ENCODE results near the gene TRPC3.

Gene TRPC3

DNA sequence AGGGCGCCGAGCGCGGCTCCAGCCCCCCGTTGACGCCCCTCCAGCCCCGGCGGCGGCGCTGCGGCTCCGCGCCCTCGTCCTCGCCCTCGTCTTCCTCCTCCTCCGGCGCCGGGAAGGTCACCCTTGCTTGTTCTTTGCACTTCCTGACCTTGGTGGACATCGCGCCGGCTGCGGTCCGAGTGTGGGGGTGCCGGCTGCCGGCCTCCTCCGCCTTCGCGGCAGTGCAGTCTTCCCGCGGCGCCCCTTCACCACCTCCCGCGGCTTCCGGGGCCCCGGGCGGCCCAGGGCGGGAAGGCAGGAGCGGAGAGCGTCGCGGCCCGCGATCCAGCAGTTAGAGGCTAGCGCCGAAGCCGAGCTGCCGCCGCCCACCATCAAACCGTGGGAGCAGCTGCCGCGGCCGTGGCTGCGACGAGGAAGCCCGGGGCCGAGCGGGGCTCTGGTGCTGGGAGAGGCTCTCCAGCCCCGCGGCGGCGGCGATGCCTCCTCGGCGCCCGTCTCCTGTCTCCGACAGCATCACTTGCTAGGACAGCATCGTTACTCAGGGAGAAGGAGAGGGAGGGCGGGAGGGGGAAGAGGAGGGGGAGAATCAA, at the start of gene TRPC3:
TSS of gene TRPC3 (minus strand) at position 540 of the 590 bp plus-strand sequence. CDS start at position 160, 380 bp downstream.
- peak; percentile 35 for DNase-seq

DNA sequence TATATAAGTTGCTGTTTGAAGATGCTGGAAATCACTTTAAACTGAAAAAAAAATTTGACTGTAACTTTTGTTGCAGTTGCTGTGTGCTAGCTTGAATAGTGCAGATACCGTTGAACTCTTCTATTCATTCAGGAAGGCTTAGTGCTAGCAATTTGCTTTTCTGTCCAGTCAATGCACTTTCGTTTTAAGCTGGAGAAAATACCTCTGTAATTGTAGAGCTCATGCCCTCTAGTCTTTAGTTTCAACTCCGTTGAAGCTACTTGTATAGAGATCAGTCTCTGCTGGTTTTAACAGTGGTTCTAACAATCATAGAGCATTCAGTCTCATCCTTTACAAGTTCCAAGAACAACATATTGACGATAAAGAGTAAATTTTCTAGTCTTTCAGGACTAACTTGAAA, 49.0 kb upstream of the TRPC3 start:
- DNase-seq = no peak

DNA sequence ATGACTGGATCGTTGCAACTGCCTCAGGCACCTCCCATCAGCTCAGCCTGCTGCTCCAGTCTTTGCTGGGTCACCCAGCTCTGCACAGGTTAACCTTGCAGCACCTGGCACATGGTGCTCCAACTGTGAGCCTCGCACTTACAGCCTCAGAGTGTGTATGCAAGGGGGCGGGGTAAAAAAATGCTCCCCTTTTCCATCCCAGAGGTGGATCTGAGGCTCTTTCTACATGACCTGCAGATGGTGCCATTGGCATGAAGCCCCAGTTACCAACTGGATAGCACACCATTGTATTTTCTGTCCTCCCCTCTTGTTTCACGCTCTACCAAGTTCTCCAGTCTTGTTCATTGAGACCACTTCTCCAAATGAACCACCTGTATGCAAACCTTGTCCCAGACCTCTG, 46.2 kb upstream of the TRPC3 start:
- no peak for DNase-seq

DNA sequence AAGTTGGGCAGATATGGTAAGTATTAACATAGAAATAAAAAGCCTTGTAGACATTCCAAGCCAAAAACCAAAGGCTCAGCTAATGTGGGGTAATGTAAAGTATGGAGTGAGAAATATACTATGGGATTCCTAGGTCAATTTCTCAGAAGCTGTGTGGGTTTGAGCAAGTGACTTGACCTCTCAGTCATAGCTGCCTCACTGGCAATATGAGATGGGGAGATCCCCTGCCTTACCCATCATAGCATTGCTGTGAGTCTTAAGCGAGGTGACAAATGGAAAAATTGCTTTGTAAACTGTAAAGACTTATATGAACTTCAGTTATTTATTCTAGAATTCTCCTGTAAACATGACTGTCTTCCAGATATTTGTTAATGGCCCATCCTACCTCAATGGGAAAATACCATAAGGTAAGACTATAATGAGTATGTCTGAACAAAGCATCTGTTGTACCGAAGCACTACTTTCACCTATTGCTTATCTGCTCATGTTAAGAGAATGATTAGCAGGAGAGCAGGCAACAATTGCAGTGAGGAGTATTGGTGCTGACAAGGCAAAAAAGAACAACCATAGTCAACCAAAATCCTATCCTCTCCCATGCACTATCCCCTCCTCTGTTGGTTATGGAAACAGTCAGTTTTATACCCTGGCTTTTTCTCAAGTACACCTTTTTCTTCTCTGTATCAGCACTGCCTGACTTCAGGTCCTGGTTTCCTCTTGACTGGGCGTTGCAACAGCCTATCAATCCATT, 44.1 kb upstream of the TRPC3 start:
- no peak for DNase-seq

DNA sequence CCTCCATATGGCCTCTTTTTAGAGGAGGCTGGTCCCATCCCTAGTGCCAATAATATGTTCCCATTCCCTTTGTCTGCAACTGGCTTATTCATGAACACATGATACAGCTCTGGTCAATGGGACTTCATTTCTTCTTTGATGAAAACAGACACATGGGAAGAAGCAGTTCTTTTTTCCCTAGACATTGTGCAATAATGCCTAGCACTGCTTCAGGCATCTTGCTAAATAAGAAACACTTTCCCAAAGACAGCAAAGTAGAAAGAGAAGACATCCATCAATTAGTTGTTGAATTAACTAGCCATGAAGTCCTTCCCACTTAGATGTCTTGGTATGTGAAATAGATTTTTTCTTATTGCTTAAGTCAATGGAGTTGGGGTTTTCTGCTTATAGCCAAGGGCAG, 40.1 kb upstream of the TRPC3 start:
- no peak for DNase-seq

DNA sequence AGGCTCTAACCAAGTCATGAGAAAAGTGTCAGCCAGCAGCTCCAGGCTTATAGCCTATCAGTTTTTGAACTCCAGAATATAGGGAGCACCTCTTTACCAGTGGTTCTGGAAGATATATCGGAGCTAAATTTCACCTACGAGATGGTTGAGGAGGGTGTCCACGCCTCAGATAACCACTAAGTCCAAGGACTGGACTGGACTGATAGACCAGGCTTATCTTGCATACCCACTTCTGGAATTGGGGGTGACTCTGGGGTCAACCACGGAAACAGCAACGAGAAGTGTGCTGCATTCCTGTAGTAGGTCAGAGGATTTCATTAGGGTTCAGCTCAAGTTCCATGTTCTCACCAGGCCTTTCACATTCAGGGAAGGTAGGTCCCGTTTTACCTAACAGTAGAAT, 38.6 kb upstream of the TRPC3 start:
- no peak for DNase-seq

DNA sequence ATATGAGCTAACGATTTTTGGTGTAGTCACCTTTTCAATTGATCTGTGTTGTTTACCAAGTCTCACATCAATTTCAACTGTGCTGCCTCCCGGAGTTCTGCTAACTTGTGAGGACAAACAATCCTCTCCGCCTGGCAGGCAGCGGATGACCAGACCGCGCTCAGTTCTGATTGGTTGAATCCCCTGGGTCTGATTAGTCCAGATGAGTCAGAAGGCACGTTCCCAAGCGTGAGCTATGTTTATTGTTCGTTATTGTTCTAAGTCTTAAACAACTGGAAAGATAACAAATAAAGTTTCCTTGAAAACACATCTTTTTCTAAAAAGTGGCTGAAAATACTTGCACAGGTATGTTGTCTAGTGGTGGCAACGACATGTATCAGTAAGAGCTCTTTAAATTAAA, 37.9 kb upstream of the TRPC3 start:
- DNase-seq = no peak

DNA sequence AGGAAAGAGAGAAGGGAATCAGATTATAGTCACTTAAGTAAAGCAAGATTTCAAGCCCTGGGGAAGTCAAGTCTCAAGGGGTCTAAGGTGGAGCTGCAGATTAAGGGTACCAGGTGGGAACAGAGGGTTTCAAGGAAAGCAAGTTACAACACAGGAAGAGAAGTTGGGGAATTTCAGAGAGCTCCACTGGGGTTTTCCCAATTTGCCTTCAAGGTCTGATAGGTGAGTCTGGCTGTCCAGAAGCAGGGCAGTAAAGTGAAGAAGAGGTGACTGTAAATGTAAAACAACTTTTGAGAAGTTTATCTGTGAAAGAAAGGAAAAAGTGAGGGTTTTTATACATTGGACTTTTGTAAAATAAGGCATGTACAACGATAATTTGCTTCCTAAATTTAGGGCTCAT, 37.1 kb upstream of the TRPC3 start:
- DNase-seq = no peak

DNA sequence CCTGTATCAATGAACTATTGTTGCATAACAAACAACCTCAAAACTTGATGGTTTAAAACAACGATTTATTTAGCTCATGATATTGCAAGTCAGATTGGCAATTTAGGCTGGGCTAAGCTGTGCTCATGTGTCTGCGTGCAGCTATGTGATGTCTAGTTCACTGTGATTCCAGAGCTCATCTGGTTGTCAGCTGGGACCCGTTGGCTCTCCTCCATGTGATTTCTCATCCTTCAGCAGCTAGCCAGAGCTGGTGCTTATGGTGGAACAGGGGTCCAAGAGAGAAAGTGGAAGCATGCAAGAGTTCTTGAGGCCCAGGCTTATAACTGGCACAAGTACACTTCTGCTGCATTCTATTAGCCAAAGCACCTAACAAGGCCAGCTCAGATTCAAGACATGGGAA, 28.8 kb upstream of the TRPC3 start:
- DNase-seq = no peak

DNA sequence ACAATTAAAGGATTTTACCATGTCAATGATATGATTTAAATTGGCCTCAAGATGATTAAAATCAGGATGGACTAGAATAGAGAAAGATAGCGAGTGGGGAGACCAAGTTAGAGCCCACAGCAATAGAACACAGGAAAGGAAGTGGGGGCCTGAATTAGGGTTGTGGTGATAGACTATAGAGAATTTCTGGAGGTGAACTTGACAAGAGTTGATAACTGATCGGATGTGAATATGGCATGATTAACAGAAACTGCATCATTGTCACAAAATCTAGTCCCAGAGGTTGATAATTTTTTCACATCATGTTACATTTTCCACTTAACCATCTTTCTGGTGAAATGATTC, 26.3 kb upstream of the TRPC3 start:
- DNase-seq = no peak

DNA sequence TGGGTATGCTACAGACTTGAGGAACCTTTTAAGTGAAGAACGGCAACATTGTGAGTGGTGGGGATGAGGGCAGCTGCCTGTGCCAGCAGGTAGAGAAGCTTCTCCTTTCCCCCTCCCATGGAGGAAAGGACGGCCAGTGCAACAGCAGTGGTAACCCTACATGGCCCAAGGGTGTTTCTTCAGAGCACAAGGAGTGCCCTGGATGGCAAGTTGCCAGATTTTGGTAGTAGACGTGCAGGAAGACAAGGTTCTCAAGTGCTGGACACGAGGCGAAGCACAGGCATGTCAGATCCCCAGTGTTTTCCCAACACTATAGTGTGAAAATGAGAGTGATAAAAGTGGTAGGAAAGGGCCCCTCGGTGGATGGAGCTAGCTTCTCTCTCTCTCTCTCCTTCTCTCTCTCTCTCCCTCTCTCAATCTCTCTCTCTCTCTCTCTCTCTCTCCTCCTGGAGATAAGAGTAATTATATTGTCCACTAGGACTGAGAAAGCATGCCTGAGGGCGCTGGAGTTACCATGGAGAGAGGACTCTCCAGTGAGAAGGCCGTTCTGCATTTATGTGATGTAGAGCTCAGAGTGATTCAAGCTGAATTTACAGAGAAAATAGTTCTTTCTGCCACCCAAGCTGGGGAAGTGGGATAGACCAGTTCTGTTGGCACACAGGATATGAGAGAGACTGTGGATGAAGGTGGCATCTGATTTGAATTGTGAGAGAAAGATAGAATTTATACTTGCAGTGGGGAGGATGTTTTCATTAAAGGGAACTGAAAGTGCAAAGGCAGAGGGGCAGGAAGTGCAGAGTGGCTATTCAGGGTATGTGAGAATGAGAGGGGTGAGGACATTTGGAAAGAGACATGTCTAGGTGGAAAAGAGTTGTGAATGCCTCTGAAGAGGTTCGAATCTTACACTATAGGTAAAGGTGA, 25.7 kb upstream of the TRPC3 start:
- no peak for DNase-seq

DNA sequence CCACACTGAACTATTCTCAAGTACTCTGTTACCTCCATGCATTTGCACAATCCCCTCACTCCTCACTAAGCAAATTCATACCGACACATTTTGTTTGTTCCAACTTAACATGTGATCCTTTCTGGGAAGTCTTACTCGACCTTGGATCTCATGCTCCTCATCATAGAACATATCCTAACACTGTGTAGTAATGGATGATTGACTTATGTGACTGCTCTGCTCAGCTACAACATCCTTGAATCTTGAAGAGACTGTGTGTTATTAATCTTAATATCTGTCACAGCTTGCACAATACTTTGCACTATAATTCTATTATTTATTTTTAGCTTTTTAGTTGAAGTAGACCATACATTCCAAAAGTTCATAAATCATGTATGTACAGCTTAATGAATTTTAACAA, 23.9 kb upstream of the TRPC3 start:
- no peak for DNase-seq

DNA sequence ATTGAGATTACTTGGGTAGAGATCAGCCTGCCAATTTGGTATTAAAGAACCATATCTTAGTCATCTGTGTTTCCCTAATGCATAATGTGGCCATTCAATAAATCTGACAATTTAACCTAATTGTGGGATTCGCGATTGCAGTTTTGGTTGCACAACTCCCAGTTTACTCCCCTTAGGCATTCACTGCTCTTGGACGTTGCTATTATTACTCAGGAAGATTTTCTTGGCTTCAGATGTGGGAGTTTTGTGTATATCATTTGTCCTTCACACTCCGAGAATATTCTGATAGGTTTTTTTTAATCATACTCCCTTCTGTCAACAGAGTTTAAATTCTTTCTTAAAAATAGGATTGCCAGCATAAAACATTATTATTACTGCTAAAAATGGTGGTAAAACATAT, 22.0 kb upstream of the TRPC3 start:
- DNase-seq = no peak

DNA sequence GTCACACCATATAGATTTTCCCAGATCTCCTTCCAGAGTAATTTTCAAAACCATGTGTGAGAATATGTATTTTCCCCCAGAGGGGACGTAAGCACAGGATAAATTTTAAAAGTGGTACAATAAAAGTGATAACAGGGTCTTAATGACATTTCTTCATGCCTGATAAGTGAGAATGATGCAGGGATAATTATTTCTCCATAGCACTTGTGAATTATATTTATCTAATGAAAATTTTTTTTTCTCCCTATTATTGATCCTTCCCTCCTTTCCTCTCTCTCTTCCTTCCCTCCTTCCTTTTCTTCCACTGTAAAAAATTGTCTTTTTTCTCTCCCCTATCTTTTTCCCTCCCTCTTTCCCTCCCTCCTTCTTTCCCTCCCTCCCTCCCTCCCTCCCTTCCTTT, 17.0 kb upstream of the TRPC3 start:
- DNase-seq = no peak

DNA sequence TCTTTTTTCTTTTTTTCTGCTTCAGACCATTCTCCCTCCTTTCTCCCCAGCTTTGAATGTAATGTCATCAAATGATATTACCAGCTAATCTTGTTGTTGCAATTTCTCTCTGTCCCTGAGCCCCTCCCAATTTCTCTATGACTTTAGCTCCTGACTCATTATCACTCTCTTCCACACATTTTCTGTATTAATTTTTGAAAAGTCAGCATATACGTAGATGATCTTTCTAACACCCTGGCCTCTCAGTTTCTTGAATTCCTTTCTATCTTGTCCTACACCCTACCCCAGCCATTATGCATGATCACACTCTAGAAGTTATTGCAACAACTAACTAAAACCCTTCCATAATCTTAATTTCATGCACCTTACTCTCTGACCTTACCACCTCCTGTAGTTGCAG, 13.1 kb upstream of the TRPC3 start:
- no peak for DNase-seq

DNA sequence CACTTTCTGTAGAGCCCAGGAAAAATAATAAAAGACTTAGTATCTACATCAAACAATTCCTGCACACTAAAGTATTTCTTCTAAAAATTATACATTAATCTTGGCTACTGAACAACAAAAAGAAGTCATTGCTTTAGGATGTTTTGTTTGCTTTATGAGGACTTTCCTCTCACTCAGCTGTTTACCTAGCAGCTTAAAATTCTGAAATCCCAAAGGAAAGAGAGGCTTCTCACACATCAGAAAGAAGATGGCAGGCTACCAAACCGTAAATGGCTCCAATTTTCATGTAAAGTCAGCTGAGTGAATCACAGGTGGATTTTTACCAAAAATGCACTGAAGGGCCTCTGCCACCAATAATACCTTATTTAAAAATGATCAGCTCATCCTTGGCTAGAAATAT, 9.0 kb upstream of the TRPC3 start:
- no peak for DNase-seq

DNA sequence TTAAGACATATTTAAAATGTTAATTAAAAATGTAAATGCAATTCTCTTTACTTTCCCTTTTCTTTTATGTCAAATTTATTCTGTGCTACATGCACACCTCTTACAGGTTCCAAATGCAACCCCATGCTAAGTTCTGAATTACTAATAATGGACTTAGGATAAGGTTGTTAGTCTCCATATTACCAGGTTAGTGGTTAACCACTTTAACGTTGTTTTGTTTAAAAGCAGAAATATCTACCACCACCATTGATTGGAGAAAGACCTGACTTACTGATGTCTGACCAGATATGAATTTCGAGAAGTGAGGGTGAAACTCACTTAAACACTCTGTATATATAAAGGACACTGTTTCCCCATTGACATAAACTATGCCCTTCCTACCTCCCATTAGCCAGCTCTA, 6.9 kb upstream of the TRPC3 start:
- DNase-seq = no peak

DNA sequence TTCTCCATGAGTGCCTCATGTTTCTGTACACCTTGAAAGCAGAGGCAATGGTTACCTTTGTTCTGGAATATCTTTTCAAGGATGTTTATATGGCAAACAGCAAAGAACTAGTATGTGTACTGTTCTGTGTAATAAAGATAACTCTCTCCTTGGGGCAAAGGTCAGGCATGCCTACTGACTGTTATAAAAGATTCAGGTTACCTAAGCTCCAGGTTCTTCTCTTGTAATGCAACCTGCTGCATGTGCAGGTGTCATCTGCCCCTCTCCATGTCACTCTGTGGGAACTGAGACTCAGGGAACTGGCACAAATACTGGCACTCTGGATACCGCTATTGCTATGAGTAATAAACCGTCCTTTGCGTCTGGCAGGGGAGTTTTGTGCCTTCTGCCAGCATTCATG, 5.4 kb upstream of the TRPC3 start:
- DNase-seq = no peak

DNA sequence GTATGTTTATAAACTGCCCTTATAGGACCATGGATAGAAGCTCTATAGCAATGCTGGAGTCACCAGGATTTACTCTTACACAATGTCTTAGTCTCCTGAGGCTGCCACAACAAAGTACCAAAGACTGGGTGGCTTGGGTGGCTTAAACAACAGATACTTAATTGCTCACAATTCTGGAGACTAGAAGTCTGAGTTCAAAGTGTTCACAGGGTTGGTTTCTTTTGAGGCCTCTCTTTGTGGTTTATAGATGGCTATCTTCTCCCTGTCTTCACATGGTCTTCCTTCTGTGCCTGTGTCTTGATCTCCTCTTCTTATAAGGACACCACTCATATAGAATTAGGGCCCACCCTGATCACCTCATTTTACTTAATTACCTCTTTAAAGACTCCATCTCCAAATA, 2.0 kb upstream of the TRPC3 start:
- no peak for DNase-seq

DNA sequence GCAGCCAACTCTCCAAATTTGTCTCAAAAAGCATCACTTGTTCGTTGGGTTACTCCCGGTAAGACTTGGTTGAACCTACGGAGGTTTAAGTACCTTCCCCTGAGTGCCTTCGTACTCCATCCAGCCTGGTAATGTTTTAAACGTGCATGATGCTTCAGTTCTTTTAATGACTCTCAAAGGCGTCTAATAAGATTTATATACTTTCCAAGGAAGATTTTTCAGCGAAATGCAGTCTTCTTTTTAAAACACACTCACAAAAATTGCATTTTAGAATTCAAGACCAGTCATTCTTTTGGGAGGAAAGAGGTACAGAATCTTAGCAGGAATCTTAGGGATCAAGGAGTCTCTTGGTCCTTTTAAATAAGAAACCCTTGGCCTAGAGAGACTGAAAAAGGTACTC, 430 bp upstream of the TRPC3 start:
- DNase-seq = no peak

DNA sequence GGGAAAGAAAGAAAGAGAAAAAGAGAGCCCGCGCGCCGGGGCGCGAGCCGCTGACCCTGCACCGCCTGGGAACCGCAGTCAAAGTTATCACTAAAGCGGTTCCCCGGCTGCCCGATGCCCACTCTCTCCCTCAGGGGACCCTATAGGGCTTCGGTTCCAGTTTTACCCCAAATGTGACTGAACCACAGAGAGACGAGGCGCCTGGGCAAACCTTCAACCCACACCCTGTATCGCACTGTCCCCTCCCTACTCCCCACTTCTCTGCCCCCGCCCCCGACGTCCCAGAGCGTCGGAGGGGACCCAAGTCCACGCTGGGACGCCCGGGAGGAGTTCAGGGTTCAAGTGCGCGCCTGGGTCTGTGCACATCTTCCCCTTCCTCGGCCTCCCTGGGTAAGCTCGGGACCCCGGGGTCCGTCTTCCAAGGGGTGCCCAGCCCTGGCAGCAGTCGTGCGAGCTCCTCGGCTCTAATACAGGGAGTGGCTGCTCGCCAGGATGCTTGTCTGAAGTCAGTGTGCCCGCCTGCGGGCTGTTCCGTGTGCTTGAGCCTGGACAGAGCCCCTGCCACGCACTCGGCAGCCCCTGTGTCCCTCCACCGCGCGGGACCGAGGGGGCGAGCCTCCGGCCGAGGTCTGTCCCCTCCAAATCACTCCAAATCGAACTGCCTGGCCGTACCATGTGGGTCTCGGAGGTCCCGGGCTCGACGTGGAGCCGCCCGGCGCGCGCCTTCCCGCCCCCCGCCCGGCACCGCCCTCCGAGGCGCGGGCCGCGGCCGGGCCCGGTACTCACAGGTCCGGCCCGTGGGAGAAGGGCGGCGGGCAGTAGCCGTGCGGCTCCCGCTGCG, 960 bp downstream of the TRPC3 start:
- DNase-seq = peak; percentile 33

DNA sequence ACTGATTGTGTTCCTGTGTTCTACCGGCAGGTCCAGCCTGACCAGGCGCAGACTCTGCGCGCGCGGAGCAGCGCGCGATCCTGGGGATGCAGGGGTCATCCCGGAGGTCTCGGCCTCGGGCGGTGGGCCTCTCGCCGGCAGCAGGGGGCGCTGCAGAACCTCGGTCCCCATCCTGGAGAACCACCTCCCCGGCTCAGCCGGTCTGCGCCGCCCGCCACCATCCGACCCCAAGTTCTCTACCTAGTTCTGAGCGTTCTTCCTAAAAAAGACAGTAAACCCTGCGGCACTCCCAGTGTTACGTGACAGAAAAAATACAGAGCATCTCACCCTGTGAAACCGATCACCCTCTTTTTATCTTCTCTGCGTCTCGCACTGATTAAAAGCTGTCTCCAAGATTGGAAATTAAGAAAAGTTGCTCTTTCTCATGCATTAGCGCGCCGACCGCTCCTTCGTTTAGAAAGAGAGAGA, 1.6 kb downstream of the TRPC3 start:
- DNase-seq = peak; percentile 78

DNA sequence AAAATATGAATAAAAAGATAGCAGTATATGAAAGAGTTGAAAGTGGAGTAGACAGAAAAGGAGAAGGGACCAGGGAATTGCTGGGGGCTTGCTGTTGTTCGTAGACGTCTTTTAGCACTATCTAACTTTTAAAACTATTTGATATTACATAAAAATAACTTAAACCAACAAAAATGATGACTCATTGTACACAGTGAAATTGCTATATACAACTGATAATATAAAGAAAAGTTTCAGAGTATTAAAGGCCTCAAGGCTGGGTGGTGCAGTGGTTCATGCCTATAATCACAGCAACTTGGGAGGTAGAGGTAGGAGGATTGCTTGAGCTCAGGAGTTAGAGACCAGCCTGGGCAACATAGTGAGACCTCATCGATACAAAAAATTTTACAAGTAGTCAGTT, 5.2 kb downstream of the TRPC3 start:
- DNase-seq = no peak
